ENCODE results near the gene CRABP2.

The CRABP2 gene

DNA sequence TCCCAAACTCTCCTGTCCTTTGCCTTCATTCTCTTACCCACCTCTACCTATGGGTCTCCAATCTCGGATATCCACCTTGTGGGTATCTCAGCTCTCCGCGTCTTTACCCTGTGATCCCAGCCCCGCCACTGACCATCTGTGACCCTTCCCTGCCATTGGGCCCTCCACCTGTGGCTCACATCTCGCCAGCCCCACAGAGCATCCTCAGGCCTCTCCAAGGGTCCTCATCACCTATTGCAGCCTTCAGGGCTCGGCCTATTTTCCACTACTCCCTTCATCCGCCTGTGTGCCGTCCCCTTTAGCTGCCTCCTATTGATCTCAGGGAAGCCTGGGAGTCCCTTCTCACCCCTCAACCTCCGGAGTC is 52.4 kb downstream of the CRABP2 start:
- DNase-seq = no peak

DNA sequence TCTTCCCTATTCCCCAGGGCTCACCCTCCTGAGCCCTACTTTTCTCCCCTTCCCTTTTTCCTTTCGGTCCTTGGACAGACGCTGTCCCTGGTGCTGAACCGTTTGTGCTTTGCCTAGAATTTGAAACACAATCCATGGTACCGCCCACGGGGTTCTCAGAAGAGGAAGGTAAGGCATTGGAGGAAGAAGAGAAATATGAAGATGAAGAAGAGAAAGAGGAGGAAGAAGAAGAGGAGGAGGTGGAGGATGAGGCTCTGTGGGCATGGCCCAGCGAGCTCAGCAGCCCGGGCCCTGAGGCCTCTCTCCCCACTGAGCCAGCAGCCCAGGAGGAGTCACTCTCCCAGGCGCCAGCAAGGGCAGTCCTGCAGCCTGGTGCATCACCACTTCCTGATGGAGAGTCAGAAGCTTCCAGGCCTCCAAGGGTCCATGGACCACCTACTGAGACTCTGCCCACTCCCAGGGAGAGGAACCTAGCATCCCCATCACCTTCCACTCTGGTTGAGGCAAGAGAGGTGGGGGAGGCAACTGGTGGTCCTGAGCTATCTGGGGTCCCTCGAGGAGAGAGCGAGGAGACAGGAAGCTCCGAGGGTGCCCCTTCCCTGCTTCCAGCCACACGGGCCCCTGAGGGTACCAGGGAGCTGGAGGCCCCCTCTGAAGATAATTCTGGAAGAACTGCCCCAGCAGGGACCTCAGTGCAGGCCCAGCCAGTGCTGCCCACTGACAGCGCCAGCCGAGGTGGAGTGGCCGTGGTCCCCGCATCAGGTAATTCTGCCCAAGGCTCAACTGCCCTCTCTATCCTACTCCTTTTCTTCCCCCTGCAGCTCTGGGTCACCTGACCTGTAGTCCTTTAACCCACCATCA is 53.0 kb downstream of the CRABP2 start:
- DNase-seq = no peak

Measured in GOT3 (cell line).